Activated CD8-positive, alpha-beta T cell treated with anti-CD3 and anti-CD28 coated beads, Interleukin-2, amount 10 ng/mL, durations not matched to agents 7 days and 5 days (primary cell): ENCODE measurements around the gene PRKACA. TPM values are rescaled to one million over a fixed set of nuclear protein-coding genes. Genes with fewer than 3 reads are reported as not detected.

Experiments
- ATAC-seq: fragments of 150-1000 bp; cut with Tn5 transposase; one replicate; pipeline ENCODE4 v1.10.0; 2021; ENCODE audit warnings: moderate library complexity
- CTCF ChIA-PET: fragments of 350-600 bp; sonication (Branson Sonifier 250); formaldehyde crosslinking; loops from one replicate; lab custom pipeline; 2021; ENCODE audit warnings: antibody characterized with exemption; lab: Charles Lee
- POLR2A ChIA-PET: fragments of 350-600 bp; sonication (Branson Sonifier 250); formaldehyde crosslinking; loops from one replicate; lab custom pipeline; 2021; ENCODE audit warnings: antibody characterized with exemption; lab: Charles Lee
- DNase-seq: peaks from one replicate; pipeline ENCODE4 v3.0.0-alpha.2; 2020
- H3K27ac Mint-ChIP-seq: one replicate; pipeline ENCODE4 v1.8.0; 2021; ENCODE audit warnings: mild to moderate bottlenecking, mixed read lengths
- H3K27me3 Mint-ChIP-seq: one replicate; pipeline ENCODE4 v1.8.0; 2021; ENCODE audit warnings: low read depth, mixed read lengths
- H3K36me3 Mint-ChIP-seq: one replicate; pipeline ENCODE4 v1.8.0; 2021; ENCODE audit warnings: low read depth, mixed read lengths
- H3K4me1 Mint-ChIP-seq: one replicate; pipeline ENCODE4 v1.8.0; 2021; ENCODE audit warnings: low read depth, mixed read lengths
- H3K4me3 Mint-ChIP-seq: one replicate; pipeline ENCODE4 v1.8.0; 2021; ENCODE audit warnings: mild to moderate bottlenecking, mixed read lengths
- H3K9me3 Mint-ChIP-seq: one replicate; pipeline ENCODE4 v1.8.0; 2022; ENCODE audit warnings: mixed read lengths; ENCODE audit not compliant: insufficient read depth
- total RNA-seq, 2 experiments: library from RNA; stranded (reverse); gene quantifications; one replicate each; pipeline ENCODE4 v1.2.3, GENCODE V29; 2021

The PRKACA gene
- total RNA-seq, 2 experiments from 2014 or later: 69.2 to 72.4 TPM

GRCh38 chr19:14158276-14159023 is 40.9 kb upstream of the PRKACA start:
- H3K9me3 Mint-ChIP-seq: no peaks in the 10 kb centered on the region
- H3K4me1 Mint-ChIP-seq: no peaks in the 10 kb centered on the region
- no peak overlapping the region for H3K4me3 Mint-ChIP-seq
- ATAC-seq (no peak), DNase-seq (no peak)
- H3K36me3 Mint-ChIP-seq: no peaks in the 10 kb centered on the region
- ChIA-PET POLR2A (interaction anchor here (0.6 to 1.1 kb wide), 3 partner anchors 9 to 355 kb away, joined by 3 to 5 read pairs (median 3); no protein-coding TSS in a partner anchor), CTCF (interaction anchor here (1.6 kb wide), 1 partner anchor 22 kb away, joined by 4 read pairs; the partner anchor contains the start of gene ASF1B)
- no peak overlapping the region for H3K27ac Mint-ChIP-seq
- no peaks in the 10 kb centered on the region for H3K27me3 Mint-ChIP-seq

- H3K4me1 Mint-ChIP-seq: no peaks in the 10 kb centered on the region
- no peaks in the 10 kb centered on the region for H3K27me3 Mint-ChIP-seq
- ATAC-seq (no peak), DNase-seq (no peak)
- H3K4me3 Mint-ChIP-seq: no peak overlapping the region
- H3K27ac Mint-ChIP-seq: no peak overlapping the region
- POLR2A ChIA-PET: interaction anchor here (0.6 kb wide), 1 partner anchor 20 kb away, joined by 3 read pairs; no protein-coding TSS in a partner anchor
- CTCF ChIA-PET: interaction anchor here (0.9 kb wide), 1 partner anchor 20 kb away, joined by 4 read pairs; the partner anchor contains the start of gene ASF1B
- H3K36me3 Mint-ChIP-seq: no peaks in the 10 kb centered on the region
- no peaks in the 10 kb centered on the region for H3K9me3 Mint-ChIP-seq
Observed at GRCh38 chr19:14156971-14157717, 39.6 kb upstream of the PRKACA start.

GRCh38 chr19:14156122-14156521 is 38.6 kb upstream of the PRKACA start:
- no peak for ATAC-seq
- Mint-ChIP-seq H3K36me3 (no peaks in the 10 kb centered on the region), H3K4me3 (no peak overlapping the region), H3K27ac (no peak overlapping the region), H3K4me1 (no peaks in the 10 kb centered on the region), H3K9me3 (no peaks in the 10 kb centered on the region), H3K27me3 (no peaks in the 10 kb centered on the region)
- CTCF ChIA-PET: interaction anchor here (0.9 kb wide), 1 partner anchor 19 kb away, joined by 4 read pairs; the partner anchor contains the start of gene ASF1B
- POLR2A ChIA-PET: no interaction called here
- DNase-seq: no peak

- CTCF ChIA-PET: no interaction called here
- Mint-ChIP-seq H3K27ac (no peak overlapping the region), H3K4me3 (no peak overlapping the region), H3K36me3 (no peaks in the 10 kb centered on the region), H3K4me1 (no peaks in the 10 kb centered on the region), H3K9me3 (no peaks in the 10 kb centered on the region), H3K27me3 (no peaks in the 10 kb centered on the region)
- DNase-seq (no peak), ATAC-seq (no peak)
- POLR2A ChIA-PET: no interaction called here
Observed at GRCh38 chr19:14155371-14155770, 37.8 kb upstream of the PRKACA start.

- no peaks in the 10 kb centered on the region for H3K27me3 Mint-ChIP-seq
- ChIA-PET CTCF (interaction anchor here (1.1 kb wide), 1 partner anchor 16 kb away, joined by 3 read pairs; the partner anchor contains the start of gene ASF1B), POLR2A (interaction anchor here (0.9 kb wide), 1 partner anchor 16 kb away, joined by 3 read pairs; no protein-coding TSS in a partner anchor)
- H3K4me3 Mint-ChIP-seq: no peak overlapping the region
- peaks cover 26% of the 10 kb centered on the region for H3K4me1 Mint-ChIP-seq
- H3K27ac Mint-ChIP-seq: no peak overlapping the region
- no peak for DNase-seq
- H3K36me3 Mint-ChIP-seq: peaks cover 2% of the 10 kb centered on the region
- no peaks in the 10 kb centered on the region for H3K9me3 Mint-ChIP-seq
- no peak for ATAC-seq
Observed at GRCh38 chr19:14152713-14153112, 35.2 kb upstream of the PRKACA start.

- POLR2A ChIA-PET: interaction anchor here (0.8 kb wide), 1 partner anchor 14 kb away, joined by 4 read pairs; the partner anchor contains the start of gene ASF1B
- H3K27me3 Mint-ChIP-seq: no peaks in the 10 kb centered on the region
- ATAC-seq: no peak
- DNase-seq: no peak
- CTCF ChIA-PET: interaction anchor here (1.3 to 4.3 kb wide), 3 partner anchors 13 to 197 kb away, joined by 3 to 73 read pairs (median 17); partner anchors contain the start of gene ASF1B
- H3K4me3 Mint-ChIP-seq: no peak overlapping the region
- H3K9me3 Mint-ChIP-seq: no peaks in the 10 kb centered on the region
- peak overlapping the region; percentile 99 for H3K27ac Mint-ChIP-seq
- H3K4me1 Mint-ChIP-seq: peaks cover 32% of the 10 kb centered on the region
- peaks cover 2% of the 10 kb centered on the region for H3K36me3 Mint-ChIP-seq
Observed at GRCh38 chr19:14150770-14151661, 33.5 kb upstream of the PRKACA start.

GRCh38 chr19:14150041-14150769 is 32.6 kb upstream of the PRKACA start:
- CTCF ChIA-PET: interaction anchor here (0.6 to 4.3 kb wide), 4 partner anchors 12 to 288 kb away, joined by 3 to 73 read pairs (median 10); partner anchors contain the start of gene ASF1B
- ATAC-seq: peak; percentile 25

GRCh38 chr19:14149509-14149994 is 32.0 kb upstream of the PRKACA start:
- H3K27me3 Mint-ChIP-seq: no peaks in the 10 kb centered on the region
- ChIA-PET CTCF (interaction anchor here (0.6 to 4.3 kb wide), 4 partner anchors 12 to 287 kb away, joined by 3 to 73 read pairs (median 10); partner anchors contain the start of gene ASF1B), POLR2A (interaction anchor here (0.6 to 1.5 kb wide), 5 partner anchors 9 to 206 kb away, joined by 3 to 8 read pairs (median 3); partner anchors contain the start of gene ASF1B)
- H3K4me3 Mint-ChIP-seq: peak overlapping the region; percentile 80
- H3K27ac Mint-ChIP-seq: peak overlapping the region; percentile 99
- H3K4me1 Mint-ChIP-seq: peaks cover 35% of the 10 kb centered on the region
- ATAC-seq (peak; percentile 83), DNase-seq (peak; percentile 72)
- no peaks in the 10 kb centered on the region for H3K9me3 Mint-ChIP-seq
- H3K36me3 Mint-ChIP-seq: peaks cover 2% of the 10 kb centered on the region

More at GRCh38 chr19:14150041-14150769, 32.6 kb upstream of the PRKACA start:
- no peak for DNase-seq
- H3K9me3 Mint-ChIP-seq: no peaks in the 10 kb centered on the region
- H3K27ac Mint-ChIP-seq: peak overlapping the region; percentile 99
- H3K4me1 Mint-ChIP-seq: peaks cover 35% of the 10 kb centered on the region
- H3K4me3 Mint-ChIP-seq: peak overlapping the region; percentile 80
- no peaks in the 10 kb centered on the region for H3K27me3 Mint-ChIP-seq
- H3K36me3 Mint-ChIP-seq: peaks cover 2% of the 10 kb centered on the region
- POLR2A ChIA-PET: interaction anchor here (0.8 to 1.5 kb wide), 5 partner anchors 8 to 206 kb away, joined by 3 to 8 read pairs (median 4); partner anchors contain the start of gene ASF1B

GRCh38 chr19:14148751-14149410 is 31.3 kb upstream of the PRKACA start:
- no peak for DNase-seq
- peak overlapping the region; percentile 99 for H3K27ac Mint-ChIP-seq
- H3K27me3 Mint-ChIP-seq: no peaks in the 10 kb centered on the region
- H3K9me3 Mint-ChIP-seq: no peaks in the 10 kb centered on the region
- no peak for ATAC-seq
- POLR2A ChIA-PET: interaction anchor here (0.6 to 1.7 kb wide), 6 partner anchors 11 to 207 kb away, joined by 3 to 8 read pairs (median 3); partner anchors contain the start of gene ASF1B
- H3K4me3 Mint-ChIP-seq: peak overlapping the region; percentile 80
- peaks cover 35% of the 10 kb centered on the region for H3K4me1 Mint-ChIP-seq
- CTCF ChIA-PET: interaction anchor here (1.0 to 4.3 kb wide), 4 partner anchors 11 to 201 kb away, joined by 3 to 73 read pairs (median 18); partner anchors contain the start of gene ASF1B
- H3K36me3 Mint-ChIP-seq: peaks cover 2% of the 10 kb centered on the region
